ENCODE data around the gene BEST4. TPM values are rescaled to one million over a fixed set of nuclear protein-coding genes. Genes with fewer than 3 reads are reported as not detected.
"Not testable (repeated sequence)": the region's sequence is repeated elsewhere in the genome, so short reads cannot be mapped to it uniquely, and the experiment has no call there.

BEST4 gene
- total RNA-seq, 4 donors from 2014 or later, result 0.21 to 0.98 TPM; not detected in 2

GRCh38 chr1:44811234-44811633, 23.3 kb upstream of the BEST4 start:
- TF ChIP-seq EP300 (IDR thresholded peaks at IDR 0.05) (no peak), CTCF (IDR thresholded peaks at IDR 0.05) (no peak), POLR2A (IDR thresholded peaks at IDR 0.05) (no peak)
- Histone ChIP-seq H3K9me3 (no peaks in the 10 kb centered on the region), H3K4me3 (no peak overlapping the region), H3K27me3 (no peaks in the 10 kb centered on the region), H3K27ac (peak overlapping the region in 3 of 4 donors; percentile 100), H3K4me1 (peaks cover 0 to 86% (median 69%) of the 10 kb centered on the region in 4 donors), H3K36me3 (peaks cover 0 to 4% (median 0%) of the 10 kb centered on the region in 3 donors)
- DNase-seq (ENCODE audit: low spot score in 2 of 2), result peak in 1 of 2 donors; percentile 1
- WGBS, 2 donors, result 42 to 51% methylated on average over 8 of the region's 8 CpGs

GRCh38 chr1:44810762-44811105, 22.8 kb upstream of the BEST4 start:
- H3K4me1 ChIP-seq, result peaks cover 0 to 91% (median 73%) of the 10 kb centered on the region in 4 donors
- not testable (repeated sequence) for H3K36me3 ChIP-seq, H3K9me3 ChIP-seq, H3K4me3 ChIP-seq, H3K27me3 ChIP-seq
- H3K27ac ChIP-seq, result peak overlapping the region in 3 of 4 donors; percentile 100
- WGBS, 2 donors, result 94 to 95% methylated on average over 4 of the region's 4 CpGs
- peak in 1 of 2 donors; percentile 6 for DNase-seq (ENCODE audit: low spot score in 2 of 2)

- TF ChIP-seq POLR2A (IDR thresholded peaks at IDR 0.05), result no peak
- TF ChIP-seq CTCF (IDR thresholded peaks at IDR 0.05), result no peak
- TF ChIP-seq EP300 (IDR thresholded peaks at IDR 0.05), result no peak
- peak in 1 of 2 donors; percentile 43 for DNase-seq (ENCODE audit: low spot score in 2 of 2)
- no peaks in the 10 kb centered on the region for H3K9me3 ChIP-seq
- peaks cover 0 to 96% (median 75%) of the 10 kb centered on the region in 4 donors for H3K4me1 ChIP-seq
- H3K4me3 ChIP-seq, result peak overlapping the region in 1 of 4 donors; percentile 49
- no peaks in the 10 kb centered on the region for H3K27me3 ChIP-seq
- 39 to 41% methylated on average over 12 of the region's 12 CpGs for WGBS, 2 donors
- H3K36me3 ChIP-seq, result peaks cover 0 to 14% (median 0%) of the 10 kb centered on the region in 3 donors
- peak overlapping the region; percentile 97 to 100 (median 100) for H3K27ac ChIP-seq
These were observed 22.3 kb upstream of the BEST4 start for GRCh38 chr1:44810101-44810761.

GRCh38 chr1:44808938-44809917, 21.3 kb upstream of the BEST4 start:
- TF ChIP-seq POLR2A (IDR thresholded peaks at IDR 0.05) (no peak), EP300 (IDR thresholded peaks at IDR 0.05) (peak in 1 of 2 donors; percentile 47)
- Histone ChIP-seq H3K4me3 (peak overlapping the region; percentile 25 to 49 (median 33)), H3K27me3 (no peaks in the 10 kb centered on the region), H3K4me1 (peaks cover 0 to 89% (median 74%) of the 10 kb centered on the region in 4 donors), H3K36me3 (peaks cover 0 to 24% (median 4%) of the 10 kb centered on the region in 3 donors), H3K27ac (peak overlapping the region; percentile 97 to 100 (median 100)), H3K9me3 (no peaks in the 10 kb centered on the region)
- WGBS, 2 donors, result 18 to 20% methylated on average over 5 to 6 of the region's 6 CpGs
- no peak for DNase-seq (ENCODE audit: low spot score in 2 of 2)

GRCh38 chr1:44808063-44808937, 20.3 kb upstream of the BEST4 start, which contains the start of gene BTBD19:
TSS of gene BTBD19 (plus strand) at chr1:44808523. CDS start at chr1:44808821, 298 bp downstream.
- Histone ChIP-seq H3K27ac (peak within 1 kb of the TSS; percentile 97 to 100 (median 100)), H3K27me3 (no peaks in the 10 kb centered on the region), H3K36me3 (peaks cover 0 to 33% (median 6%) of the 10 kb centered on the region in 3 donors), H3K9me3 (no peaks in the 10 kb centered on the region), H3K4me3 (peak within 1 kb of the TSS; percentile 25 to 49 (median 33)), H3K4me1 (peaks cover 0 to 89% (median 67%) of the 10 kb centered on the region in 4 donors)
- peak; percentile 74 to 79 for DNase-seq (ENCODE audit: low spot score in 2 of 2)
- TF ChIP-seq EP300 (IDR thresholded peaks at IDR 0.05) (peak; percentile 1 to 19), CTCF (IDR thresholded peaks at IDR 0.05) (no peak), POLR2A (IDR thresholded peaks at IDR 0.05) (peak; percentile 15 to 68)
- WGBS, 2 donors, result 8 to 16% methylated on average over 23 of the region's 23 CpGs
